Measurements from ENCODE around the gene IZUMO2. TPM values are rescaled to one million over a fixed set of nuclear protein-coding genes. Genes with fewer than 3 reads are reported as not detected.
A peak's percentile ranks its signal among the peaks of the same experiment; 100 is the strongest.
"Not testable (repeated sequence)": the region's sequence is repeated elsewhere in the genome, so short reads cannot be mapped to it uniquely, and the experiment has no call there.

Gene IZUMO2
- total RNA-seq, 2 experiments from 2014 or later: not detected

DNA sequence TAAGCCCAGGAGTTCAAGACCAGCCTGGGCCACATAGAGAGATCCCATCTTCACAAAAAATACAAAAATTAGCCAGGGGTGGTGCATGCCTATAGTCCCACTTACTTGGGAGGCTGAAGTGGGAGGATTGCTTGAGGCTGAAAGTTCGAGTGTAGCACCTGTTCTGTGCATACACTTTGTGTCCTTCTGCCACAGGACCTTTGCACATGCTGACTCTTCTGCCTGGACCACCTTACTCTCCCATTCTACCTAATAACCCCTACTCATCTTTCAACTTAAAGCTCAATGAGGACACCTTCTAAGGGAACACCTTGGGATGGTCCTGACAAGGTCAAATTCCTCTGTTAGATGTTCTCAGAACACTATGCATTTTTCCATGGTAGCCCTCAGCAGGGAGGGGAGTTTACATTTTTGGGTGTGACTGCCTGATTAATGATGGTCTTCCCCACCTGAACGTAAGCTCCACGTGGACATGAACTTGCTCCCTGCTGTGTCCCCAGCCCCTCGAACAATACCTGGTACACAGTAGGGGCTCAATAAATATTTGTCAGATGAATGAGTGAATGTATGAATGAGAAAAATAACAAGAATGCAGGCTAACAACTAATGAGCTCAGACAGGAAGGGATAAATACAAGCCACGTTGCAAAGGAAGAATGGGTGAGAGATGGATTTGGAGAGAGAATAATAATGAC is 11.2 kb upstream of the IZUMO2 start:
- Mint-ChIP-seq H3K9me3 (no peaks in the 10 kb centered on the region), H3K4me1 (peaks cover 8% of the 10 kb centered on the region), H3K27me3 (no peaks in the 10 kb centered on the region), H3K4me3 (no peak overlapping the region), H3K36me3 (ENCODE audit: low read depth) (no peaks in the 10 kb centered on the region), H3K27ac (no peak overlapping the region)
- ChIA-PET POLR2A (no interaction called here), CTCF (no interaction called here)
- no peak for DNase-seq

GRCh38 chr19:50173127-50173526 is 10.0 kb upstream of the IZUMO2 start:
- DNase-seq: peak; percentile 48
- no peak overlapping the region for H3K27ac Mint-ChIP-seq
- no peak overlapping the region for H3K4me3 Mint-ChIP-seq
- no peaks in the 10 kb centered on the region for H3K9me3 Mint-ChIP-seq
- H3K27me3 Mint-ChIP-seq: no peaks in the 10 kb centered on the region
- H3K36me3 Mint-ChIP-seq (ENCODE audit: low read depth): no peaks in the 10 kb centered on the region
- ChIA-PET CTCF (no interaction called here), POLR2A (no interaction called here)
- H3K4me1 Mint-ChIP-seq: peaks cover 8% of the 10 kb centered on the region

DNA sequence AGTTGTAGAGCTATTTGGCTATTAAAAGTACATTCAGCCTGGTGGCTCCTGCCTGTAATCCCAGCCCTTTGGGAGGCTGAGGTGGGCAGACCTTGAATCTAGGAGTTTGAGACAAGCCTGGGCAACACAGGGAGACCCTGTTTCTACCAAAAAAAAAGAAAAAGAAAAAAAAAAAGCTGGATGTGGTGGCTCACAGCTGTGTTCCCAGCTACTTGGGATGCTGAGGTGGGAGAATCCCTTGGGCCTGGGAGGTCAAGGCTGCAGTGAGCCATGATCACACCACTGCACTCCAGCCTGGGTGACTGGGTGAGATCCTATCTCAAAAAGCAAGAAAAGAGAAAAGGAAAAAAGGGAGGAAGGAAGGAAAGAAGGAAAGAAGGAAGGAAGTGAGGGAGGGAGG is 9.6 kb upstream of the IZUMO2 start:
- no peaks in the 10 kb centered on the region for H3K9me3 Mint-ChIP-seq
- DNase-seq: no peak
- no peak overlapping the region for H3K4me3 Mint-ChIP-seq
- H3K27ac Mint-ChIP-seq: no peak overlapping the region
- H3K4me1 Mint-ChIP-seq: peaks cover 8% of the 10 kb centered on the region
- H3K36me3 Mint-ChIP-seq (ENCODE audit: low read depth): no peaks in the 10 kb centered on the region
- CTCF ChIA-PET: no interaction called here
- POLR2A ChIA-PET: no interaction called here
- H3K27me3 Mint-ChIP-seq: no peaks in the 10 kb centered on the region

- DNase-seq: no peak
- ChIA-PET CTCF (no interaction called here), POLR2A (no interaction called here)
- Mint-ChIP-seq H3K4me1 (peaks cover 8% of the 10 kb centered on the region), H3K36me3 (ENCODE audit: low read depth) (no peaks in the 10 kb centered on the region), H3K27ac (no peak overlapping the region), H3K27me3 (no peaks in the 10 kb centered on the region), H3K9me3 (no peaks in the 10 kb centered on the region), H3K4me3 (no peak overlapping the region)
Observed at GRCh38 chr19:50171752-50172151, 8.7 kb upstream of the IZUMO2 start.

DNA sequence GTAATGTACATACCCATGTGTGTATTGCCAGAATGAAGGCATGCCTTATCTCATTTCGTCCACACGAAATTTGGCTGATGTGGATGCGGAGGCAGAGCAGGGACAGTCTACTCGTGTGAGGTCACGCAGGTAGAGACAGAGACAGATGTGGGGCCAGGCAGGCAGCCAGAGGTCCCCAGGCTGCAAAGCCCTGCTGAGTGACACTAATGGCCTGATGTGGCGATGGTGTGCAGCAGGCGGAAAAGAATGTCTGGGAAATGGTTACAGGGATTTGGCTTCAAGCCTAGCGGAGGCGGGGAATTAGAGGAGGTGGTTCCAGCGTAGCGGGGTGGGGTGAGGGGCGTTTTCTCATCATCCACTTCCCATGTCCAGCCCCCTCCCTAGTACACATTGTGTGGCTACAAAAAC is 4.2 kb upstream of the IZUMO2 start:
- POLR2A ChIA-PET: no interaction called here
- CTCF ChIA-PET: no interaction called here
- H3K27ac Mint-ChIP-seq: no peak overlapping the region
- H3K36me3 Mint-ChIP-seq (ENCODE audit: low read depth): no peaks in the 10 kb centered on the region
- H3K4me3 Mint-ChIP-seq: no peak overlapping the region
- H3K4me1 Mint-ChIP-seq: no peaks in the 10 kb centered on the region
- no peaks in the 10 kb centered on the region for H3K9me3 Mint-ChIP-seq
- peaks cover 4% of the 10 kb centered on the region for H3K27me3 Mint-ChIP-seq
- no peak for DNase-seq

GRCh38 chr19:50159078-50159477 is 4.0 kb downstream of the IZUMO2 start:
- no peaks in the 10 kb centered on the region for H3K4me1 Mint-ChIP-seq
- POLR2A ChIA-PET: no interaction called here

DNA sequence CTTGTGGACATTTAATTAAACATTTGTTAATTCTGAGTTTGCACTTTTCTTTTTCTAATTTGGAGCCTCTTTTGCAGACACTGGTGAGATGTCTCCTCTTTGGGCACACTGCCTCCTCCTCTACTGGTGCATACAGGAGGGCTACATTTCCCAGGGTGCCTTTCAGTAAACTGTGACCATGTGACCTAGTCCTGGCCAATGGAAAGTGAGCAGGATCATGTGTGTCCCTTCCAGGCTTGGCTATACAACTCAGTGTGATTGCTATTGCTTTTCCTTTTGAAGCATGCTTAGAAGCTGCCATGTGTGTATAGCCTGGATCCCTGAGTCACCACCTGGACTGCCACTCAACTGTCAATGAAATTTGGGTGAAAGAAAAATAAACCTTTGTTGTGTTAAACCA is 4.5 kb downstream of the IZUMO2 start:
- CTCF ChIA-PET: no interaction called here
- Mint-ChIP-seq H3K36me3 (ENCODE audit: low read depth) (no peaks in the 10 kb centered on the region), H3K4me3 (no peak overlapping the region), H3K27me3 (peaks cover 3% of the 10 kb centered on the region), H3K9me3 (no peaks in the 10 kb centered on the region), H3K27ac (no peak overlapping the region), H3K4me1 (no peaks in the 10 kb centered on the region)
- no peak for DNase-seq
- POLR2A ChIA-PET: no interaction called here

More at GRCh38 chr19:50159078-50159477, 4.0 kb downstream of the IZUMO2 start:
- no peaks in the 10 kb centered on the region for H3K36me3 Mint-ChIP-seq (ENCODE audit: low read depth)
- H3K27ac Mint-ChIP-seq: no peak overlapping the region
- no peaks in the 10 kb centered on the region for H3K9me3 Mint-ChIP-seq
- H3K27me3 Mint-ChIP-seq: peaks cover 3% of the 10 kb centered on the region
- no peak for DNase-seq
- CTCF ChIA-PET: no interaction called here
- H3K4me3 Mint-ChIP-seq: no peak overlapping the region

GRCh38 chr19:50155520-50156109 is 7.5 kb downstream of the IZUMO2 start:
- Mint-ChIP-seq H3K36me3 (ENCODE audit: low read depth) (no peaks in the 10 kb centered on the region), H3K27ac (no peak overlapping the region), H3K27me3 (peaks cover 3% of the 10 kb centered on the region), H3K4me3 (no peak overlapping the region), H3K9me3 (no peaks in the 10 kb centered on the region), H3K4me1 (no peaks in the 10 kb centered on the region)
- POLR2A ChIA-PET: no interaction called here
- CTCF ChIA-PET: no interaction called here
- no peak for DNase-seq

GRCh38 chr19:50154529-50154928 is 8.6 kb downstream of the IZUMO2 start:
- Mint-ChIP-seq H3K27me3 (peaks cover 4% of the 10 kb centered on the region), H3K36me3 (ENCODE audit: low read depth) (no peaks in the 10 kb centered on the region), H3K9me3 (no peaks in the 10 kb centered on the region), H3K4me3 (no peak overlapping the region), H3K4me1 (no peaks in the 10 kb centered on the region), H3K27ac (no peak overlapping the region)
- ChIA-PET CTCF (no interaction called here), POLR2A (no interaction called here)
- no peak for DNase-seq

GRCh38 chr19:50152578-50152977 is 10.5 kb downstream of the IZUMO2 start:
- CTCF ChIA-PET: no interaction called here
- peaks cover 5% of the 10 kb centered on the region for H3K36me3 Mint-ChIP-seq (ENCODE audit: low read depth)
- H3K27ac Mint-ChIP-seq: no peak overlapping the region
- no peak overlapping the region for H3K4me3 Mint-ChIP-seq
- H3K27me3 Mint-ChIP-seq: peaks cover 12% of the 10 kb centered on the region
- no peak for DNase-seq
- peaks cover 5% of the 10 kb centered on the region for H3K9me3 Mint-ChIP-seq
- POLR2A ChIA-PET: no interaction called here
- H3K4me1 Mint-ChIP-seq: peaks cover 5% of the 10 kb centered on the region

DNA sequence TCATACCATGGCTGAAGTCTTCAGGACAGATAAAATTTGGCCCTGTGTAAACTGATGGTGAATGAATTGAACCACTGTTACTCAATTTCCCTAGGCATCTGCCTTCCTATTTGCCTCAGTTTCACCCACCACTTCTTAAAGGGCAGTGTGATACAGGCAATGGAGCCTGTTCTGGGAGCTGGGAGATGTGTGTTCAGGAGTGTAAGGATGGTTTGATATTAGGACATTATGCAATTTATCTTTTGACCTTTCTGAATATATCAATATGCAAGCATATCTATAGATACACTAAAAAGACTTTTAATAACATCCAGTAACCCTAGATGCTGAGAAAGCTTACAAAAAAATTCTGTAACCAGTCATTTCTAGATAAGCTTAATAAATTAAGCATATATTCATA is 14.6 kb downstream of the IZUMO2 start:
- H3K36me3 Mint-ChIP-seq (ENCODE audit: low read depth): peaks cover 5% of the 10 kb centered on the region
- no peak overlapping the region for H3K4me3 Mint-ChIP-seq
- H3K4me1 Mint-ChIP-seq: peaks cover 8% of the 10 kb centered on the region
- no peak for DNase-seq
- ChIA-PET POLR2A (no interaction called here), CTCF (interaction anchor here (0.6 to 1.0 kb wide), 2 partner anchors 13 to 1979 kb away, joined by 3 to 5 read pairs; no protein-coding TSS in a partner anchor)
- peaks cover 5% of the 10 kb centered on the region for H3K9me3 Mint-ChIP-seq
- peaks cover 16% of the 10 kb centered on the region for H3K27me3 Mint-ChIP-seq
- H3K27ac Mint-ChIP-seq: no peak overlapping the region

DNA sequence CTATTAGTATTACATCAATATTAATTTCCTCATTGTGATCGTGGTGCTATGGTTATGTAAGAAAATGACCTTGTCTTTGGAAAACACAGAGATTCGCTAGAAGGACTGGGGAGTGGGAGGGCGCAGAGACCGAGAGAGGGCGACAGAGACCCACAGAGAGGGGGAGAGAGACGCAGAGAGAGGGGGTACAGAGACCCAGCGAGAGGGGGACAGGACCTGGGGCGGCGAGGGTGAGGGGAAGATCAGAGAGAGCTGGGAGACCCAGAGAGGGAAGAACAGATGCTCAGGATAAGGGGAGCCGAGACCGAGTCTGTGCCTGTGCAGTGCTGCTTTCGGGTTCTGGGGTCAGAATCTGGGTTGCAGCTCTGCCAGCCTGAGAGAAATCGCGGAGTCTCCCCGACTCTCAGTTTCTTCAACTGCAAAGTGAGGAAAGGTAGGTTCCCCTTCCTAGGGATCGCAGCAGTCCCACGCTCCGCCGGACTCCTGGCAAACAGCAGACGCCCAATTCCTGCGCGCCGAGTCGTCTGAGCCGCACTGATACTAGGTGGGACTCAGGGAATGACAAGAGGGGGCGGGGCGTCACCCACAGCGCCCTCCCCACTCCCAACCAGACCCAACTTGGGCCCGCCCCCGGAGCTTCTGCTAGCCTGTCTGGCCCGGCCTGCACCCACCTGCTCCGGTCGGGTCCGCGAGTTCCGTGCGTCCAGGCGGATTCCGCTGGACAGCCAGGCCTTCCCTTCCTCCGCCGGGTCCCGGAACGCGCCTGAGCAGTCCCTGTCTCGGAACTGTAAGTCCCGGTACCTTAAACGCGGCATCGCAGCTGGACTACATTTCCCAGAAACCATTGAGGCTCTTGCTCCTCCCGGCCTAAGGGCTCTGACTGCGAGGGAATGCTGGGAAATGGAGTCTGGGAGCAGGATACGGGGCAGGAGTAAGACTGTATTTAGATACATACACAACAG is 15.3 kb downstream of the IZUMO2 start:
- peaks cover 8% of the 10 kb centered on the region for H3K4me1 Mint-ChIP-seq
- H3K4me3 Mint-ChIP-seq: peak overlapping the region; percentile 71
- CTCF ChIA-PET: interaction anchor here (0.6 to 1.4 kb wide), 2 partner anchors 12 to 1978 kb away, joined by 3 to 5 read pairs; no protein-coding TSS in a partner anchor
- peaks cover 5% of the 10 kb centered on the region for H3K9me3 Mint-ChIP-seq
- peak; percentile 62 for DNase-seq
- H3K27me3 Mint-ChIP-seq: peaks cover 16% of the 10 kb centered on the region
- H3K27ac Mint-ChIP-seq: no peak overlapping the region
- H3K36me3 Mint-ChIP-seq (ENCODE audit: low read depth): peaks cover 5% of the 10 kb centered on the region
- POLR2A ChIA-PET: no interaction called here

DNA sequence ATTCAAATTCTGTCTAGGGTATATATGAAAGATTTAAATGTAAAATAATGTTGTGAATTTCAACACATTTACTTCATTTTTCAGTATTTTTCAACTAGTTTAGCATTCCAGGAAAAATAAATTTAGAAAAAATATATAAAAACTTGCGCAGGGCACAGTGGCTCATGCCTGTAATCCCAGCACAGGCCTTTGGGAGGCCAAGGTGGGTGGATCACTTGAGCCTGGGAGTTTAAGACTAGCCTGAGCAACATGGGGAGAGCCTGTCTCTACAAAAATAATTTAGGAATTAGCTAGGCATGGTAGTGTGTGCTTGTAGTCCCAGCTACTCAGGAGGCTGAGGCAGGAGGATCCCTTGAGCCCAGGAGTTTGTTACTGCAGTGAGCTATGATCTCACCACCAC is 21.2 kb downstream of the IZUMO2 start:
- DNase-seq; CTCF ChIA-PET; H3K4me1 Mint-ChIP-seq; H3K36me3 Mint-ChIP-seq (ENCODE audit: low read depth); POLR2A ChIA-PET; H3K9me3 Mint-ChIP-seq; H3K27me3 Mint-ChIP-seq; H3K4me3 Mint-ChIP-seq; H3K27ac Mint-ChIP-seq: not testable (repeated sequence)

Data from activated CD4-positive, alpha-beta memory T cell treated with anti-CD3 and anti-CD28 coated beads, Interleukin-2, amount 10 ng/mL, durations not matched to agents 7 days and 5 days (primary cell).